WTC11 (cell line): ENCODE results near the gene SPATA9. TPM values are rescaled to one million over a fixed set of nuclear protein-coding genes. Genes with fewer than 3 reads are reported as not detected.

Source experiments
- ATAC-seq: fragments of 200-7000 bp; cut with Tn5 transposase; 2 replicates; pipeline ENCODE4 v1.10.0; 2021; ENCODE audit warnings: mild to moderate bottlenecking, moderate library complexity
- Bru-seq: library from RNA; stranded (reverse); fragments of 400-500 nt; gene quantifications from one replicate; lab custom pipeline; 2021; lab: Mats Ljungman, UMichigan
- CTCF ChIA-PET: fragments of 300-600 bp; sonication (Branson Sonifier 250); formaldehyde crosslinking; loops from one replicate; lab custom pipeline; 2021; ENCODE audit warnings: antibody characterized with exemption; lab: Charles Lee
- POLR2A ChIA-PET: fragments of 350-600 bp; sonication (Branson Sonifier 250); formaldehyde crosslinking; loops from one replicate; lab custom pipeline; 2021; ENCODE audit warnings: antibody characterized with exemption; lab: Charles Lee
- DNase-seq: peaks from one replicate; pipeline ENCODE4 v3.0.0; 2021; ENCODE audit warnings: low spot score
- H3K27ac Mint-ChIP-seq: 2 replicates; pipeline ENCODE4 v1.8.0; 2021; ENCODE audit warnings: mixed read lengths
- H3K27me3 Mint-ChIP-seq: 2 replicates; pipeline ENCODE4 v1.8.0; 2021; ENCODE audit warnings: low read depth, mild to moderate bottlenecking, moderate library complexity, mixed read lengths
- H3K36me3 Mint-ChIP-seq: 2 replicates; pipeline ENCODE4 v1.8.0; 2021; ENCODE audit warnings: mixed read lengths
- H3K4me1 Mint-ChIP-seq: 2 replicates; pipeline ENCODE4 v1.8.0; 2022; ENCODE audit warnings: mixed read lengths
- H3K4me3 Mint-ChIP-seq: 2 replicates; pipeline ENCODE4 v1.8.0; 2021; ENCODE audit warnings: mild to moderate bottlenecking, moderate library complexity, mixed read lengths
- H3K9me3 Mint-ChIP-seq: 2 replicates; pipeline ENCODE4 v1.8.0; 2021; ENCODE audit warnings: mixed read lengths
- CBFB ChIP-seq: sonication (generic); formaldehyde crosslinking; IDR thresholded peaks from 2 replicates; pipeline ENCODE4 v1.8.1; 2022; ENCODE audit warnings: mild to moderate bottlenecking, low read depth, missing genetic modification reagents
- FOXJ3 ChIP-seq: sonication (generic); formaldehyde crosslinking; IDR thresholded peaks from 2 replicates; pipeline ENCODE4 v1.9.0; 2021; ENCODE audit warnings: missing genetic modification reagents, mild to moderate bottlenecking, borderline replicate concordance
- GABPB1 ChIP-seq: sonication (generic); formaldehyde crosslinking; IDR thresholded peaks from 2 replicates; pipeline ENCODE4 v1.8.1; 2023; ENCODE audit warnings: mild to moderate bottlenecking, missing genetic modification reagents
- MYBL2 ChIP-seq: sonication (generic); formaldehyde crosslinking; IDR thresholded peaks from 2 replicates; pipeline ENCODE4 v1.8.1; 2023; ENCODE audit warnings: mild to moderate bottlenecking, moderate library complexity, missing genetic modification reagents
- NFYB ChIP-seq: sonication (generic); formaldehyde crosslinking; conservative IDR thresholded peaks from 2 replicates; pipeline ENCODE4 v1.8.0; 2022; ENCODE audit warnings: low read depth, missing genetic modification reagents
- NR3C1 ChIP-seq: sonication (generic); formaldehyde crosslinking; conservative IDR thresholded peaks from 2 replicates; pipeline ENCODE4 v1.8.1; 2023; ENCODE audit warnings: low read depth, mild to moderate bottlenecking, missing genetic modification reagents
- OVOL2 ChIP-seq: fragments of 250-450 bp; sonication (Bioruptor Pico); IDR thresholded peaks from 2 replicates; pipeline ENCODE4 v1.9.0; 2021; ENCODE audit warnings: mild to moderate bottlenecking, borderline replicate concordance
- ZNF138 ChIP-seq: sonication (generic); formaldehyde crosslinking; conservative IDR thresholded peaks from 2 replicates; pipeline ENCODE4 v1.8.1; 2022; ENCODE audit warnings: mild to moderate bottlenecking, moderate library complexity, missing genetic modification reagents
- ZNF232 ChIP-seq: sonication (generic); formaldehyde crosslinking; IDR thresholded peaks from 2 replicates; pipeline ENCODE4 v1.8.0; 2022; ENCODE audit warnings: mild to moderate bottlenecking, missing genetic modification reagents
- long read RNA-seq, 3 experiments: library from RNA in 1 of 3; library from capped mRNA in 1 of 3; library from polyadenylated mRNA in 1 of 3; unstranded in 2 of 3; stranded (forward) in 1 of 3; transcript quantifications; one replicate each; pipeline ENCODE4 v2.0.0, GENCODE V29; 2021
- total RNA-seq: library from RNA; stranded (reverse); gene quantifications from 3 replicates; pipeline ENCODE4 v1.2.3, GENCODE V29; 2021
- TF ChIP-seq, protein P1 (sequence below): sonication (generic); formaldehyde crosslinking; IDR thresholded peaks from 2 replicates; pipeline ENCODE4 v1.8.0; 2023; ENCODE audit warnings: mild to moderate bottlenecking, missing genetic modification reagents
- TF ChIP-seq, protein P2 (sequence below): sonication (generic); formaldehyde crosslinking; IDR thresholded peaks from 2 replicates; pipeline ENCODE4 v1.8.0; 2022; ENCODE audit warnings: mild to moderate bottlenecking, missing genetic modification reagents
- TF ChIP-seq, protein P3 (sequence below): fragments of 250-450 bp; sonication (Bioruptor Pico); IDR thresholded peaks from 2 replicates; pipeline ENCODE4 v1.9.0; 2021; ENCODE audit warnings: mild to moderate bottlenecking, borderline replicate concordance
- TF ChIP-seq, protein P4 (sequence below): sonication (generic); formaldehyde crosslinking; IDR thresholded peaks from 2 replicates; pipeline ENCODE4 v1.8.1; 2022; ENCODE audit warnings: mild to moderate bottlenecking, moderate library complexity, missing genetic modification reagents
- TF ChIP-seq, protein P5 (sequence below): sonication (generic); formaldehyde crosslinking; IDR thresholded peaks from 2 replicates; pipeline ENCODE4 v1.8.1; 2022; ENCODE audit warnings: low read depth, mild to moderate bottlenecking, moderate library complexity, missing genetic modification reagents, borderline replicate concordance
- TF ChIP-seq, protein P6 (sequence below): sonication (generic); formaldehyde crosslinking; IDR thresholded peaks from 2 replicates; pipeline ENCODE4 v1.8.1; 2023; ENCODE audit warnings: mild to moderate bottlenecking, missing genetic modification reagents
- TF ChIP-seq, protein P7 (sequence below): sonication (generic); formaldehyde crosslinking; IDR thresholded peaks from 2 replicates; pipeline ENCODE4 v1.8.1; 2023; ENCODE audit warnings: mild to moderate bottlenecking, missing genetic modification reagents

Gene SPATA9, protein sequence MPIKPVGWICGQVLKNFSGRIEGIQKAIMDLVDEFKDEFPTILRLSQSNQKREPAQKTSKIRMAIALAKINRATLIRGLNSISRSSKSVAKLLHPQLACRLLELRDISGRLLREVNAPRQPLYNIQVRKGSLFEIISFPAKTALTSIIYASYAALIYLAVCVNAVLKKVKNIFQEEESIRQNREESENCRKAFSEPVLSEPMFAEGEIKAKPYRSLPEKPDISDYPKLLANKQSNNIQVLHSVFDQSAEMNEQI
- not detected in 3 replicates for total RNA-seq
- percentile 13 among the genes with signal in this experiment for Bru-seq, nascent RNA
- long read RNA-seq, experiment 1, partial matches to known transcripts = 0 of 1 reads
- long read RNA-seq, experiment 1, other reads (novel, unspliced or antisense) = 1 of 1 reads
- long read RNA-seq, experiment 2 = 0 reads
- long read RNA-seq, experiment 3 = 0 reads

DNA sequence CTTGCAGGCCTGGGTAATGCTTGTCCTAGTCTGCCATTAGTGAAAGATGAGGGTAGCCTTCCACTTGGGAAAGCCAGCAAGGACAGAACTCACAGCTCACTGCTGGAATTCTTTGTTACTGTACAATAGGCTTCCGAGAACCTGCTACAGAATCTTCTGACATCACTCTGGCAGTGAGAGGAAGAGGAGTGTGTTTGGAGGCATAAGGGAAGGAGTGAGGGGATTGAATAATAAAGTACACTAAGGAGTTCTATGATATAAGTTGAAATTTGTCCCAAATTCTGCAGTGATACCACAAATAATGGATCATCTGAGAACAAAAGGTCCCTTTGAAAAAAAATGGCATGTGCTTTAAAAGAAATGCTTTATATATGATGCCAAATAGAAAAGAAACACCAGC, at the start of gene SPATA9:
Gene SPATA9 (minus strand): TSS at position 101 of the 400 bp plus-strand sequence. CDS start 137 bp downstream, outside the sequence.
- ATAC-seq = no peak
- no peaks in the 10 kb centered on the region for H3K27me3 Mint-ChIP-seq
- H3K36me3 Mint-ChIP-seq = no peaks in the 10 kb centered on the region
- no peak for DNase-seq
- TF ChIP-seq GABPB1 (CRISPR knock-in tag) (no peak), NFYB (CRISPR knock-in tag) (no peak), MYBL2 (CRISPR knock-in tag) (no peak), ZNF232 (CRISPR knock-in tag) (no peak), OVOL2 (CRISPR knock-in tag) (no peak), ZNF138 (CRISPR knock-in tag) (no peak)
- TF ChIP-seq, protein P1, sequence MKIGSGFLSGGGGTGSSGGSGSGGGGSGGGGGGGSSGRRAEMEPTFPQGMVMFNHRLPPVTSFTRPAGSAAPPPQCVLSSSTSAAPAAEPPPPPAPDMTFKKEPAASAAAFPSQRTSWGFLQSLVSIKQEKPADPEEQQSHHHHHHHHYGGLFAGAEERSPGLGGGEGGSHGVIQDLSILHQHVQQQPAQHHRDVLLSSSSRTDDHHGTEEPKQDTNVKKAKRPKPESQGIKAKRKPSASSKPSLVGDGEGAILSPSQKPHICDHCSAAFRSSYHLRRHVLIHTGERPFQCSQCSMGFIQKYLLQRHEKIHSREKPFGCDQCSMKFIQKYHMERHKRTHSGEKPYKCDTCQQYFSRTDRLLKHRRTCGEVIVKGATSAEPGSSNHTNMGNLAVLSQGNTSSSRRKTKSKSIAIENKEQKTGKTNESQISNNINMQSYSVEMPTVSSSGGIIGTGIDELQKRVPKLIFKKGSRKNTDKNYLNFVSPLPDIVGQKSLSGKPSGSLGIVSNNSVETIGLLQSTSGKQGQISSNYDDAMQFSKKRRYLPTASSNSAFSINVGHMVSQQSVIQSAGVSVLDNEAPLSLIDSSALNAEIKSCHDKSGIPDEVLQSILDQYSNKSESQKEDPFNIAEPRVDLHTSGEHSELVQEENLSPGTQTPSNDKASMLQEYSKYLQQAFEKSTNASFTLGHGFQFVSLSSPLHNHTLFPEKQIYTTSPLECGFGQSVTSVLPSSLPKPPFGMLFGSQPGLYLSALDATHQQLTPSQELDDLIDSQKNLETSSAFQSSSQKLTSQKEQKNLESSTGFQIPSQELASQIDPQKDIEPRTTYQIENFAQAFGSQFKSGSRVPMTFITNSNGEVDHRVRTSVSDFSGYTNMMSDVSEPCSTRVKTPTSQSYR = no peak
- TF ChIP-seq, protein P2, sequence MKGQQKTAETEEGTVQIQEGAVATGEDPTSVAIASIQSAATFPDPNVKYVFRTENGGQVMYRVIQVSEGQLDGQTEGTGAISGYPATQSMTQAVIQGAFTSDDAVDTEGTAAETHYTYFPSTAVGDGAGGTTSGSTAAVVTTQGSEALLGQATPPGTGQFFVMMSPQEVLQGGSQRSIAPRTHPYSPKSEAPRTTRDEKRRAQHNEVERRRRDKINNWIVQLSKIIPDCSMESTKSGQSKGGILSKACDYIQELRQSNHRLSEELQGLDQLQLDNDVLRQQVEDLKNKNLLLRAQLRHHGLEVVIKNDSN (CRISPR knock-in tag) = no peak
- TF ChIP-seq, protein P3, sequence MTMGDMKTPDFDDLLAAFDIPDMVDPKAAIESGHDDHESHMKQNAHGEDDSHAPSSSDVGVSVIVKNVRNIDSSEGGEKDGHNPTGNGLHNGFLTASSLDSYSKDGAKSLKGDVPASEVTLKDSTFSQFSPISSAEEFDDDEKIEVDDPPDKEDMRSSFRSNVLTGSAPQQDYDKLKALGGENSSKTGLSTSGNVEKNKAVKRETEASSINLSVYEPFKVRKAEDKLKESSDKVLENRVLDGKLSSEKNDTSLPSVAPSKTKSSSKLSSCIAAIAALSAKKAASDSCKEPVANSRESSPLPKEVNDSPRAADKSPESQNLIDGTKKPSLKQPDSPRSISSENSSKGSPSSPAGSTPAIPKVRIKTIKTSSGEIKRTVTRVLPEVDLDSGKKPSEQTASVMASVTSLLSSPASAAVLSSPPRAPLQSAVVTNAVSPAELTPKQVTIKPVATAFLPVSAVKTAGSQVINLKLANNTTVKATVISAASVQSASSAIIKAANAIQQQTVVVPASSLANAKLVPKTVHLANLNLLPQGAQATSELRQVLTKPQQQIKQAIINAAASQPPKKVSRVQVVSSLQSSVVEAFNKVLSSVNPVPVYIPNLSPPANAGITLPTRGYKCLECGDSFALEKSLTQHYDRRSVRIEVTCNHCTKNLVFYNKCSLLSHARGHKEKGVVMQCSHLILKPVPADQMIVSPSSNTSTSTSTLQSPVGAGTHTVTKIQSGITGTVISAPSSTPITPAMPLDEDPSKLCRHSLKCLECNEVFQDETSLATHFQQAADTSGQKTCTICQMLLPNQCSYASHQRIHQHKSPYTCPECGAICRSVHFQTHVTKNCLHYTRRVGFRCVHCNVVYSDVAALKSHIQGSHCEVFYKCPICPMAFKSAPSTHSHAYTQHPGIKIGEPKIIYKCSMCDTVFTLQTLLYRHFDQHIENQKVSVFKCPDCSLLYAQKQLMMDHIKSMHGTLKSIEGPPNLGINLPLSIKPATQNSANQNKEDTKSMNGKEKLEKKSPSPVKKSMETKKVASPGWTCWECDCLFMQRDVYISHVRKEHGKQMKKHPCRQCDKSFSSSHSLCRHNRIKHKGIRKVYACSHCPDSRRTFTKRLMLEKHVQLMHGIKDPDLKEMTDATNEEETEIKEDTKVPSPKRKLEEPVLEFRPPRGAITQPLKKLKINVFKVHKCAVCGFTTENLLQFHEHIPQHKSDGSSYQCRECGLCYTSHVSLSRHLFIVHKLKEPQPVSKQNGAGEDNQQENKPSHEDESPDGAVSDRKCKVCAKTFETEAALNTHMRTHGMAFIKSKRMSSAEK = no peak
- H3K27ac Mint-ChIP-seq = no peak within 1 kb of the TSS
- ChIA-PET CTCF (no interaction called here), POLR2A (no interaction called here)
- H3K4me1 Mint-ChIP-seq = peaks cover 13% of the 10 kb centered on the region
- no peak within 1 kb of the TSS for H3K4me3 Mint-ChIP-seq
- no peaks in the 10 kb centered on the region for H3K9me3 Mint-ChIP-seq

DNA sequence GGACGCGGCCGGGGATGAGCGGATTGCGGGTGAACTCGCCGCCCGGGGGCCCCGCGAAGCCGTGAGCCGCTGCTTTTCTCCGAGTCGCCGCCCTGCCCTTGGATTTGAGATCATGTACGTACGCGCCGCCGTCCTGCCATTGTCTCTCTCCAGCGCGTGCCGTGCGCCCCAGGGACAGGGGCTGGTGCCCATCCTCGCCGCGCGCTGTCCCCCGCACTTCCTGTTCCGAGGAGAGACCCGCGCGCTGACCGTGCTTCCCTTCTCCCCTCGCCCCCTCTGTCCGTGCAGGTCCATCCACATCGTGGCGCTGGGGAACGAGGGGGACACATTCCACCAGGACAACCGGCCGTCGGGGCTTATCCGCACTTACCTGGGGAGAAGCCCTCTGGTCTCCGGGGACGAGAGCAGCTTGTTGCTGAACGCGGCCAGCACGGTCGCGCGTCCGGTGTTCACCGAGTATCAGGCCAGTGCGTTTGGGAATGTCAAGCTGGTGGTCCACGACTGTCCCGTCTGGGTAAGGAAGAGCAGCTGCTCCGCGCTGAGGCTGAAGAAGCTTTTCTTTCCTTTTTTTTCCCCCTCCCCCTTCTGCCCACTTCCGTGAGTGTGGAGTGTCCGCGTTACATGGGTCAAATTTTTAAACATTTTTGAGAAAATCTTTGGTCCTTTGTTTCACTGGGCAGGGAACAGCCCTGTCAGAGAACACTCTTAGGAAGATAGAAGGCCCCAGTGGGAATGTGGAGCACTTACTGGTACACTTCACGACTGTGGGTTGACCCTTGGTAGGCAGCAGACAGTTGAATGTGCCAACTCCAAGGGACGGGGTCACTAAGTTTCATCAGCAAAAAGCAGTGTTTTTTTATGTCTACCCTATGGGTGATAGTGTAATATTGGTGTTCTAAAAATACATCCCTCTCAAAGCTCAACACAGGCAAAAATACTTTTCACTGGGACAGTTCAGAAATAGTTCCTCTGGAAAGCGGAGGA, 49.1 kb upstream of the SPATA9 start:
- ChIA-PET CTCF (interaction anchor here (0.9 to 2.2 kb wide), 4 partner anchors 23 to 447 kb away, joined by 3 to 10 read pairs (median 6); partner anchors contain the start of gene MCTP1), POLR2A (interaction anchor here (1.1 to 2.5 kb wide), 4 partner anchors 21 to 700 kb away, joined by 3 to 19 read pairs (median 6); partner anchors contain the start of genes GLRX and RFESD)
- Mint-ChIP-seq H3K4me1 (peaks cover 39% of the 10 kb centered on the region), H3K4me3 (peak overlapping the region; percentile 87), H3K27me3 (peaks cover 66% of the 10 kb centered on the region), H3K36me3 (no peaks in the 10 kb centered on the region), H3K9me3 (no peaks in the 10 kb centered on the region), H3K27ac (no peak overlapping the region)
- peak; percentile 65 for DNase-seq
- peak; percentile 57 for ATAC-seq
- no peak for TF ChIP-seq FOXJ3 (CRISPR knock-in tag)
- TF ChIP-seq, protein P4, sequence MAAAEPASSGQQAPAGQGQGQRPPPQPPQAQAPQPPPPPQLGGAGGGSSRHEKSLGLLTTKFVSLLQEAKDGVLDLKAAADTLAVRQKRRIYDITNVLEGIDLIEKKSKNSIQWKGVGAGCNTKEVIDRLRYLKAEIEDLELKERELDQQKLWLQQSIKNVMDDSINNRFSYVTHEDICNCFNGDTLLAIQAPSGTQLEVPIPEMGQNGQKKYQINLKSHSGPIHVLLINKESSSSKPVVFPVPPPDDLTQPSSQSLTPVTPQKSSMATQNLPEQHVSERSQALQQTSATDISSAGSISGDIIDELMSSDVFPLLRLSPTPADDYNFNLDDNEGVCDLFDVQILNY (CRISPR knock-in tag) = 0 out of 2 replicates have a peak, but pooled peaks have one; percentile 6
- TF ChIP-seq NR3C1 (CRISPR knock-in tag) = no peak
- TF ChIP-seq, protein P5, sequence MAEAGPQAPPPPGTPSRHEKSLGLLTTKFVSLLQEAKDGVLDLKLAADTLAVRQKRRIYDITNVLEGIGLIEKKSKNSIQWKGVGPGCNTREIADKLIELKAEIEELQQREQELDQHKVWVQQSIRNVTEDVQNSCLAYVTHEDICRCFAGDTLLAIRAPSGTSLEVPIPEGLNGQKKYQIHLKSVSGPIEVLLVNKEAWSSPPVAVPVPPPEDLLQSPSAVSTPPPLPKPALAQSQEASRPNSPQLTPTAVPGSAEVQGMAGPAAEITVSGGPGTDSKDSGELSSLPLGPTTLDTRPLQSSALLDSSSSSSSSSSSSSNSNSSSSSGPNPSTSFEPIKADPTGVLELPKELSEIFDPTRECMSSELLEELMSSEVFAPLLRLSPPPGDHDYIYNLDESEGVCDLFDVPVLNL = no peak
- TF ChIP-seq CBFB = 0 out of 2 replicates have a peak, but pooled peaks have one; percentile 35
- TF ChIP-seq, protein P6, sequence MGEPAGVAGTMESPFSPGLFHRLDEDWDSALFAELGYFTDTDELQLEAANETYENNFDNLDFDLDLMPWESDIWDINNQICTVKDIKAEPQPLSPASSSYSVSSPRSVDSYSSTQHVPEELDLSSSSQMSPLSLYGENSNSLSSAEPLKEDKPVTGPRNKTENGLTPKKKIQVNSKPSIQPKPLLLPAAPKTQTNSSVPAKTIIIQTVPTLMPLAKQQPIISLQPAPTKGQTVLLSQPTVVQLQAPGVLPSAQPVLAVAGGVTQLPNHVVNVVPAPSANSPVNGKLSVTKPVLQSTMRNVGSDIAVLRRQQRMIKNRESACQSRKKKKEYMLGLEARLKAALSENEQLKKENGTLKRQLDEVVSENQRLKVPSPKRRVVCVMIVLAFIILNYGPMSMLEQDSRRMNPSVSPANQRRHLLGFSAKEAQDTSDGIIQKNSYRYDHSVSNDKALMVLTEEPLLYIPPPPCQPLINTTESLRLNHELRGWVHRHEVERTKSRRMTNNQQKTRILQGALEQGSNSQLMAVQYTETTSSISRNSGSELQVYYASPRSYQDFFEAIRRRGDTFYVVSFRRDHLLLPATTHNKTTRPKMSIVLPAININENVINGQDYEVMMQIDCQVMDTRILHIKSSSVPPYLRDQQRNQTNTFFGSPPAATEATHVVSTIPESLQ (CRISPR knock-in tag) = no peak
- TF ChIP-seq, protein P7, sequence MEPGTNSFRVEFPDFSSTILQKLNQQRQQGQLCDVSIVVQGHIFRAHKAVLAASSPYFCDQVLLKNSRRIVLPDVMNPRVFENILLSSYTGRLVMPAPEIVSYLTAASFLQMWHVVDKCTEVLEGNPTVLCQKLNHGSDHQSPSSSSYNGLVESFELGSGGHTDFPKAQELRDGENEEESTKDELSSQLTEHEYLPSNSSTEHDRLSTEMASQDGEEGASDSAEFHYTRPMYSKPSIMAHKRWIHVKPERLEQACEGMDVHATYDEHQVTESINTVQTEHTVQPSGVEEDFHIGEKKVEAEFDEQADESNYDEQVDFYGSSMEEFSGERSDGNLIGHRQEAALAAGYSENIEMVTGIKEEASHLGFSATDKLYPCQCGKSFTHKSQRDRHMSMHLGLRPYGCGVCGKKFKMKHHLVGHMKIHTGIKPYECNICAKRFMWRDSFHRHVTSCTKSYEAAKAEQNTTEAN (CRISPR knock-in tag) = 0 out of 2 replicates have a peak, but pooled peaks have one; percentile 32
